CD4-positive, alpha-beta T cell treated with Interleukin-15 for 4 hours (primary cell): ENCODE results near the gene ANKRD33.

Experiments
- DNase-seq: peaks from one replicate; pipeline ENCODE4 v3.0.0-alpha.2; 2020; ENCODE audit warnings: low spot score

The ANKRD33 gene, protein sequence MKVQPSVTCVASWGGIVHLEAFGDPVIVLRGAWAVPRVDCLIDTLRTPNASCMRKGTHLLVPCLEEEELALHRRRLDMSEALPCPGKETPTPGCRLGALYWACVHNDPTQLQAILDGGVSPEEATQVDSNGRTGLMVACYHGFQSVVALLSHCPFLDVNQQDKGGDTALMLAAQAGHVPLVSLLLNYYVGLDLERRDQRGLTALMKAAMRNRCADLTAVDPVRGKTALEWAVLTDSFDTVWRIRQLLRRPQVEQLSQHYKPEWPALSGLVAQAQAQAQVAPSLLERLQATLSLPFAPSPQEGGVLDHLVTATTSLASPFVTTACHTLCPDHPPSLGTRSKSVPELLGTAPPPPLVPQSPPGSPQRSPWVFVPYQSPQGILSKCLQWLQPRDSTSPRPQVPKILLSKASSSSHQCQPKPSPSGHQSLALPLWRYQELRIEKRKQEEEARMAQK

DNA sequence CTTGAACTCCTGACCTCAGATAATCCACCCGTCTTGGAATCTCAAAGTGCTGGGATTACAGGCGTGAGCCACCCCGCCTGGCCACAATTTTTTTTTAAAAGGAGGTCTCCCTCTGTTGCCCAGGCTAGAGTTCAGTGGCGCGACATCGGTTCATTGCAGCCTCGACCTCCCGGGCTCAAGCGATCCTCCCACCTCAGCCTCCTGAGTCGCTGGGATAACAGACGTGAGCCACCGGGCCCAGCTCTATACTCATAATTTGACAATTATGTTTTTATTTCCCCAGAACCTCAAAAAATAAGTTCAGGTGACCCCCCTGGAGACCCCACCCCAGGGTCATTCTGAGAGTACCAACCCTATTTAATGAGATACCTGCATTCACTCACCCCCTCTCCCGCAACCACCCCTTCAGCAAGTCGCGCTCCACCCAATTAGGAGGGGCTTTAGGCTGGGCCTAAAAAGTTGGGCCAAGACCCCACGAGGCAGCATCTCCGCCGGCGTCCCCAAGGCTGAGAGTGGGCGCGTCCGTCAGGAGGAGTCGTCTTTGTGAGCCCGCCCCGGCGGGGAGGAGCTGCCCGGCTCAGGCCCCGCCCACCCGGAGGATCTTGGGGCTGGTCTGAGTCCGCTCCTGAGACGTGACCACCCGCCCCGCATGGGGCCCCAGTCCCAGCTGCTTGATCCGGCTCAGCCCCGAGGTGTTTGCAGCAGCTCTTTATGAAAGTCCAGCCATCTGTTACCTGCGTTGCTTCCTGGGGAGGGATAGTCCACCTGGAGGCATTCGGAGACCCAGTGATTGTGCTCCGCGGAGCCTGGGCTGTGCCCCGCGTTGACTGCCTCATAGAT lies at the start of gene ANKRD33:
Gene ANKRD33 (plus strand): TSS at position 628 of the 840 bp plus-strand sequence. CDS start 84 bp downstream, at position 712.
- DNase-seq, result no peak

DNA sequence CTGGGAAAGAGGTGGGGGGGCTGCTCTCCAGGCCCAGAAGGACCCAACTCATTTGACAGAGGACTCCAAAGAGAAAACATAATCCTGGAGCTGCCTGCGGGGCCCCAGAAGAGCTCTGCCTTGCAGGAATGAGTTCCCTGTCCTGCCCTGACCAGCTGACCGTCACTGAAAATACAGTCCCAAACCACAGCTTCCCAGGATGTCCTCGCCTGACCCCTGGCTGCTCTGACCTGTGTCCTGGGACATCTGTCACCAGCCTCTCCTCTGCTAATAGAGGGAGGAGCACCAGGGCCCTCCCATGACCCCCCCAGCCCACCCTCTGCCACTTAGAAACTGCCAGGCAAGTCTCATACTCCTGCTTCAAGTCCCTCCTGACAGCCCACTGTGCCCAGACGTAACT lies 49.1 kb upstream of the ANKRD33 start:
- no peak for DNase-seq

DNA sequence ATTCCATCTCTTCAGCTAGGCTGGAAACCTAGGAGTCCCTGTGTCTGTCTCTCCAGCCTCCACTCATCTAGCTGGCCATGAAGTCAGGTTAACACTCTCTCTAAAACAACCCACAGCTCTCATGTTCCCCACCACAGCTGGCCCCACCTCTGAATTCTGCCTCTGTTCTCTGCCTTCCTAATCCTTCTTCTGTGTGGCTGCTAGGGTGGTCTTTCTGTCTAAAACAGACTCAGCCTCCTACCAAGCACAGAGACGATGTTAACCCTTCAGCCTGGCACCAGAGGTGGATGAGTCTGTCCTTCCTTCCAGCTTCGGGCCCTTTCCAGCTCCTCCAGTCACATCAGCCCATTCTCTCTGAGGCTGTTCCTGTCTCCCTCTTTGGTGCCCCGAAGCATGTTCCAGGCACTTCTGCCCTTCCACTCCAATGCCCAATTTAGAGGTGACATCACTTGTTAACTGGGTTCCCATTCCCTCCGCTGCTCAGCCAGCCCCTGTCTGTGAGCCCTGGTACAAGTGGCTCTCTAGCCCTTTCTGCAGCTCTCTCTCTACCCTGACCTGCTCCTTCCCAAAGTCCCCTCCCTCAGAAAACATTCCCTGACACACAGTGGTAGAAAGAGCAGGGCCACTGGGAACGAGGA lies 48.5 kb upstream of the ANKRD33 start:
- no peak for DNase-seq

DNA sequence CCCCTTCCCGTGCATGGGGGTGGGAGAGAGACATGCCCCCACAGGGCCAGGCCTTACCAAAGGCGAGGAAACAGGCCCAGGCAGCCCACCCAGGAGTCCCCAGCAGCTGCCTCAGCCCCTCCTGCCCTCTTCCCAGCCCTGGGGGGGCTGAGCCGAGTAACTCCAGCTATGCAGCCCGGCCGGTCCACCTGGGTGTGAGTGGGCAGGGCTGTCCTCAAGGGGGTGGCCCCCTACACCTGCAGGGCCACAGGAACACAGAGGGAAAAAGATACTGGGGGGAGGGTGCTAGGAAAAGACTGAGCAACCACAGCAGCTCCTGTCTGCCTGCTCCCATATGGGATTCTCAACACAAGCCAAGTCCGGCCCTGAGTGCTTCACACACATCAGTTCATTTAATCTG lies 46.9 kb upstream of the ANKRD33 start:
- DNase-seq, result no peak

DNA sequence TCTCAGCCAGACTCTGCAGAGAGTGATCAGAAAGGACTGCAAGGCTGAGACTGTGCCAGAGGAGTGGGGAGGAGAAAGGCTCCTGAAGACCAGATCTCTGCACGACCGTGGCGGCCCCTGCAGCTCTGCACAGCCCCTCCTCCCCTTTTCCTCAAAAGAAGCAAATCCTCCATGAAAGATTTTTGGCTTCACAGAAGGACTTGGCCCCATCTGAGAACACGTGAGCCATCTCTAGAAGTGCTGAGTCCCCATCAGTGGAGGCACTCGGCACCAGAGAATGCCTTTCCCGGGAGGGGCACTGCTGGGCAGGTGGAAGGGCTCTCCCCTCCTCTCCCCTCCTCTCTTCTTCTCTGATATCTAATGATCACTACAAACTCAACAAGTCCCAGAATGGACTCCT lies 46.2 kb upstream of the ANKRD33 start:
- DNase-seq, result no peak

DNA sequence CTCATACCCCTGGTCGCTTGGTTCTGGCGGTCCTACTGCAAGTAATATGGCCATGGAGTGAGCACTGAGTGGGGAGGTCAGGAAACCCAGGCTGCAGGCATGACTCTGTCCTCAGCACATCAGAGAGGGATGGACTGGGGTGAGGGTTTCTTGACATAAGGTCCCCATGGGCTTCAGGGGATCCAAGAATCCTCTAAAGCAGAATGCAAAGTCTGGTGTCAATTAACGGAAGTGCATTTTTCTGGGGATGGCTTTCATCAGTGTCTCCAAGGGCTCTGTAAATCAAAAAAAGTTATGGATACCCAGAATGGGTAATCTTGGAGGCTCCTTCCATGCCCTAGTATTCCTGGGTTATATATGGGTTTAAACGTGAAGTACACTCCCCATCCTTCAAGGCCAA lies 43.0 kb upstream of the ANKRD33 start:
- no peak for DNase-seq

DNA sequence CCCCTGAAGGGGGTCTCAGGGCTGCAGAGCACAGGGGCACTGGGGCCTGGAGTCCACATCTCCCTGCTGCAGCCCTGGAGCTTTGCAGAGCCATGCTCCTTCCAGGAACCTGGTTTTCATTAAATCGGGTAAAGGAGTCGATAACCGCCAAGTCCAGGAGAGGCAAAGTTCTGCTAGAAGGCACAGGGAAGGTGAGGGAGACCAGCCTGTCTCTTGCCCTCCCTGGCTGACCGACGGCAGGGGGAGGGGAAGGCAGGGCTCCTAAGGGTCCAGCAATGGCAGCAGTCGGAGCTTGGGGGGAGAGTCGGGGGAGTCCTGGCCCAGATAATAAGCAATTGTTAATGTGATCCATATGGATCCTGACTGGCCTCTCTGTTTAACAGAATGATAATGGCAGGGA lies 42.4 kb upstream of the ANKRD33 start:
- DNase-seq, result no peak

DNA sequence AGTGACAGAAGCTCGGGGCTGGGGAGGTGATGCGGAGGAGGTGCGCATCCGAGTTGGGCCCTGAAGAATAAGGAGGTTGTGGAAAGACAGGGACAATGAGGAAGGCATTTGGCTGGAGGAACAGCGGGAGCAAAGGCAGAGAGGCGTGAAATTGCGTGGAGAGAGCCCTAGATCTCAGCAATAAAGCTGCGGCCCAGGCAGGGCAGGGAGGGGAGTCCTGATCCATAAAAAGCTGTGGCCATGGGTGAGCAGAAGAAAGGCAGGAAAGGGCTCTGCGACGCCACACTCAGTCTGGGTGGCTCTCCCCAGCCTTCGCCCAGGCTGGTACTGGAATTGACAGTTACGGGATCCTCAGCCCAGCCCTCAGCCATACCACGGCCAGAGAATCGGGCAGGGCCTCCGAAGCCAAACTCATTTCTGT lies 41.6 kb upstream of the ANKRD33 start:
- no peak for DNase-seq

DNA sequence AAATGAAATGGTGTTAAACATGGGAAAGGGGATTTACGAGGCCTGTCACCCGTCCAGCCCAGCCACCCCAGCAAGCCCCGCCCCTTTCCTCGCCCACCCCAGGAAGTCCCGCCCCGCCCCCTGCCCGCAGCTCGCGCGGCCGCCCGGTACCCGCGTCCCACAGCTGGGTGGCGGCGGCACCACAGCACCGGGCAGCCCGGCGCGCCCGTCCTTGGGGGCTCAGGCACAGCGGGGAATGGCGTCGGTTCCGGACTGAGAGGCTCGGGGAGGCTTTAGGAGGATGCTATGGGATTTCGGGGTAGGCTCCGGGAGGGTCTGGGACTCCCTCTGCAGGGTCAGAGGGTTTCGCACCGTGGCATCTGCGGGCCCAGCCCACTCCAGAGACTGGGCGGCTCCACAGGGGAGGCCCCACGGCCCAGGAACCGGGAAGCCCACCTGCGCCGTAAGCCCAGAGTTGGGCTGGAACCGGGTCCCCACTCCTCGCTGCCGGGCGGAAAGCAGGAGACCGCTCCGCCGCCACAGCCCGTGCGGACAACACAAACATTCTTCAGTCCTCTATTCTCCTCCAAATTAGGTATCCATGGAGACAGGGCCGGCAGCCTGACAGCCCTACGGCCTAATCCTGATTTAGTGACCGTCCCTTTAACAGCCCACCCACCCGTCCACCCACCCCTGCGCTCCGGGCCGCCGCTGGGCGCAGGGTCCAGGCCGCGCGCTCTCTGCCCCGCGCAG lies 40.8 kb upstream of the ANKRD33 start:
- peak; percentile 15 for DNase-seq

DNA sequence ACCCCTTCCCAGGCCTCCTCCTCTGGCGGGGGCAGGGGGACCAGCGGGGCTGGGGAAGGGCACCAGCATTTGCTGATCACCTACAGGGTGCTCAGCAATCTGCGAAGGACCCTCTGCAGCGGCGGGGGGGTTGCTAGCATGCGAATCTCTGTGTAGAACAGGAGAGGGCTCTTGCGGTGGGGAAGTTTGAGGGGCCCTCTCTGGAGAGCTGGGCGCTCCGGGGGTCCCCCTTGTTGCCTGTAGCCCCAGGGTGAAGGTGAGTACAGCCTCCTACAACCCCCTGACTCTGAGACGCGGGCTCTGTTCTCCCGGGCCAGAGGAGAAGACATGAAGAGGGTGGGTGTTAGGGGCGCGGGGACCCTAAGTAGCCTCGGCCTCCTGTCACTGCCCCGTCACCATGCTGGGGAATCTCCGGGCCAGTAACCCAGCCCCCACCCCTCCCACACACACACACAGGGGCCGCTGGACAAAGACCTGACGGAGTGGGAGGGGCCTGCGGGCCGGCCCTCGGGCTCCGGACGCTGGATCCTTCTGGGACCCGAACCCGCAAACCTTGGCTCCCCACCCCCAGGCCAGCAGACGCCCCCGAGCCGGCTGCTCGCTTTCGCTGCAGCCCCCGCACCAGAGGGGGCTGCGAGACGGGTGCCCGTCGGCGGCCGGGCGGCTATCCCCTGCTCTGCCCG lies 40.1 kb upstream of the ANKRD33 start:
- no peak for DNase-seq

DNA sequence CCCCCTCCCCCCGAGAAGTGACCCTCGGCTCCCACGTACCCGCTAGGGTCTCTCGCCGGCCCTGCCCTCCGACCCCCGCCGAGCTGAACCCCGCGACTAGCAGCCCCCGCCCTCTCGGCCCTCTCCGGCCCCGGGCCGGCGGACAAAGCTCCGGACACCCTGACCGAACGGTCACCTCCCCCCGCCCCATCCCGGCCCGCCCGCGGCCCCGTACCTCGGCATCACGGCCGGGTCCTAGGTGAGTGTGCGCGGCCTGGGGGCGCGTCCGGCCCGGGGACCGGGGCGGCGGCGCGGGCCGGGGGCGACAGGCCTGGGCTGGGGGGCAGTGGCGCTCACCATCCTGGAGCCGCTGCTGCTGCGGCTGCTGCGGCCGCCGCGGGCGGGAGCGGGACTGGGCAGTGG lies 39.6 kb upstream of the ANKRD33 start, which contains the start of gene FIGNL2:
Gene FIGNL2 (minus strand): TSS at position 393 of the 402 bp plus-strand sequence. CDS start 26,305 bp downstream, outside the sequence.
- no peak for DNase-seq

DNA sequence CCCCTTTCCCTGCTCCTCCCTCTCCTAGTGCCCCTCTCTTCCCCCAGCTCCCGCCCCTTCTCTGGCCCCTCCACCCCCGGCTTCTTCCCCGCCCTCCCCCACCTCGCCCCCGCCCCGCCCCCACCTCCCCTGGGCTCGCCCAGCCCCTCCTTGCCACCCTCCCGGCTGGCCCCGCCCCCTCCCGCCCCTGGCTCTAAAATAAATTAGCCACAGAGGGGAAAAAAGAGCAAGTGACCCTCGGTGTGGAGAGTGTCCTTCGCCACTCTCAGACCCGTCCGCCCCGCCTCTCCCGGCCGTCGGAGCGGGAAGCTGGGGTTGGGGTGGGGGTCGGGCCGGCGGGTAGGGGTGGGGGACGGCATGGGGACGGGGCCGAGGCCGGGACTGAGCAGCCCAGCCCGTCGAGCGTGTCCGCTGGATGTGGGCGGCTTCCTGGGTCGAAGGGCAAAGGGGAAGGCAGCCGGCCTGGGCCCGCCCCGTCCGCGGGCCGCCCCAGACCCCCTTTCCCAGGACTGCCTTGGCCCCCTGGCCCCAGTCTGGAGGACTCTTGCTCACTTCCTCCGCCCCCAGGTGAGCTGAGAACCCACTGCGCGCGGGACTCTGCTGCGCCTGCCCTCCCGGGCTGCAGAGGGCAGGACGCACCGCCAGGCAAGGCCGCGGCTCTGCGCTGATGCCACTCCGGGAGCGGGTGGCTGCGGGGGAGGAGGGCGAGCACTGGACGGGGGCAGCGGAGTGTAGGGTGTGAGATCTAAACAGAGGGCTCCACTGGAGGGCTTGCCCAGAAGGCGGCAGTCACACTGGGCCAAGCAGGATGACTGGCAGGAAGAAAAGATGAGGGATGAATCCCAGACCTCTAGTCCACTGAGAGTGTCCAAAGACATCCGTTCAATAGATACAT lies 38.8 kb upstream of the ANKRD33 start:
- DNase-seq, result no peak

DNA sequence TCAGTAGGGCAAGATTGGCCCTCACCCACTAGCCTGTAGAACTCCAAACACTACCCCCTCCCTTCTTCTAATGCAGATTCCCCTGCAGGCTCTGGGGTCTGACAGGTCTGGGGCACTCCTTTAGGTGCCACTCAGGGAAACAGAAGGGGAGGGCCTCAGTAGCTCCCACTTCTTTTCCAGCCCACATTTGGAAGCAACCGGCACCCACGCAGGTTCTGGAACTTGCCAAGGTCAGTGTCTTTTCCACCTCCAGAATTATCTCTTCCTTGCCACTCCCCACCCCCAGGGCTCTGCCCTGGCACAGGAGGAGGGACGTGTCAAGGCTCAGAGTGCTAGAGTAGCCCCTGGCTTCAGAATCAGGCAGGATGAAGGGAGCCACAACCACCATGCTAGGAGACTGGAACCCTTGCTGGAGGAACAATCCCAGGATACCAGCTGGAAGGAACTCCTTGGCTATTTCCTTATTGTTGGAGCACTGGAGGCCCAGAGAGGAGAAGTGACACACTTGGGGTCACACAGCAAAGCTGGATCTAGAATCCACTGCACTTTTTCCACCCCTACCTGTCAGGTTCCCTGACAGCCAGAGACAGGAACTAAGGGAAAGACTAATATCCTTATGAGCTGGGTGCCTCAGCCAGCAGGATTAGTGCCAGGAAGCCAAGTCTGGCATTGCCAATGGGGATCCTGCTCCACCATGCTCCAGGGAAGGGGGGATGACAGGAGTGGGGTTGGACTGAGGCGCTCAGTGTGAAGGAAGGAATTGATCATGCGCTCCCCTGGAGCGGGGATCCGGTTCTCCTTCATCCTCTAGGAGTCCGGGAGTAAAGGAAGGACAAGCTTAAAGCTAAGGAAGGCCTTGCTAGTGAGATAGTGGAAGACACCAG lies 37.6 kb upstream of the ANKRD33 start:
- DNase-seq, result no peak

DNA sequence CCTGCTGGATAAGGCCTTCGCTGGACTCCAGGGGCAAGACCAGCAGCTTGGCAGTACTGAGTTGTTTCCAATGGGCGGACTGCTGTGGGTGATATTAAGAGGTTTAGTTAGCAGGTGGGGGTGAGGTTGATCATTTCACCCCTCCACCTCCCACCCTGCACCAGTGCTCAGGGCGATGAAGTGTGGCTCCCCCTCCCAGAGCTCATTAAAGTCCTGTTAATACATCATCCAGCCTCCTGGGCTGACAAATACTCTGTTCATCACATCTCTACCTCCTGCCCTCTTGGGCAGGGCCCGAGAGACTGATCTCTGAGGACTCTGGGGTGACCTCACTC lies 37.0 kb upstream of the ANKRD33 start:
- DNase-seq, result no peak

DNA sequence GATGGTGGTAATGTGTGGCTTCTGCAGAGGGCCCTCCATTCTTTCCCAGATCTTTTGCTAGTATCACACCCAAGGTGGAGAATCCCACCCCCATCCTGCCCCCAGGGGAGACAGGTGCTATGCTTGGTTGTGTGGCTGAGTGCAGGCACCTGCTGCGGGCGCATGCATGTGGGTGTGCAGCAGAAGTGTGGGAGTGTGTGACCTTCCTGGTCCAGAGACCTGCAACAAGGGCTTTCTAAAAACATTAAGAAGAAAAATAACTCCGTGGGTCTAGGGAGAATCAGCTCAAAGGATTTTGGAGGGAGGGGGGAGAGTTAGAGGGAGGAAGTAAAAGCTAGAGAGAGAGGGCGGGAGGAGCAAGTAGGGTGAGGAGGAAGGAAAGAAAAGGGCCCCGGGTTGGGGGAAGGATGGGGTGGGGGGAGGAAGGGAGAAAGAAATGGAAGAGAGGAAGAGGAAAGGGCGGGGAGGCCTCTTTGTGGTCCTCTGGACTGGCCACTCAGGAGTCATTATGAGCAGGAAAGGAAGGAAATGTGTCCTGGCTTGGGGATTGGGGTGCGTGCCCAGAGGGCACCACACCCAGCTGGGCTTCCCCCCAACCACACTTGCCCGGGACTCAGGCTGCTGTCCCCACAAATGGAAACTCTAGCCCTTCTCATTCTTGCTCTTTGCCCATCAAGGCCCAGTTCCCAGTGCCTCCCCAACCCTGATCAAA lies 36.3 kb upstream of the ANKRD33 start:
- no peak for DNase-seq

DNA sequence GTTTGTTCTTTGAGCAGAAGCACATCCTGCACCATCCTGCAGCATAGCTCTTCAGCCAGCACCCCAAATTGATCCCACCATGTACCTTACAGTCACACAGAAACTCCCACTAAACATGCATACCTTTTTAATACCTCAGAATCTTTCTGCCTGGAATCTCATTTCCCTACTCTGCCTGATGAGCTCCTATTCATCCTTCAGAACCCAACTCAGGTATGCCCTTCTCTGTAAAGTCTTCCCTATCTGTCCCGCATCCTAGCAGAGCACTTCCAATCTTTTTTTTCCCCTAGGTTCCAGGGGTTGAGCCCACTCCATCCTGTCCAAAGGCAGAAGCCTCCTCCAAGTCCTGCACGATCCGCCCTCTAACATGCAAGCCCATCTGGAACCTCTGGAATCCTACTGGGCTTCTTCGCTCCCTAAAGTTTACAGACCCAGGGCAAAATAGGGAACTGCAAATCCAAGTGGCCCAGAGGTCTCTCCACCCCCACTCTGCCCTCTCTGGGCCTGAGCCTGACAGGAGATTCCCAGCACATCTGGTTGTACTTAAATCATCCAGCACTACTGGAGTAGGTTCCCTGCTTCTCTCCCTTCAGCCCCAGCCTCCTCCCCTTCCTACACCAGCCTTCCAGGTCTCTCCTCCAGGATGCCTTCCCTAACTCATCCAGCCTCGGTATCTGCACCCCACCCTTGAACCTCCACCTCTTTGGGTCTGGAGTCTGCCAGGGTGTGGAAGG lies 35.3 kb upstream of the ANKRD33 start:
- no peak for DNase-seq

DNA sequence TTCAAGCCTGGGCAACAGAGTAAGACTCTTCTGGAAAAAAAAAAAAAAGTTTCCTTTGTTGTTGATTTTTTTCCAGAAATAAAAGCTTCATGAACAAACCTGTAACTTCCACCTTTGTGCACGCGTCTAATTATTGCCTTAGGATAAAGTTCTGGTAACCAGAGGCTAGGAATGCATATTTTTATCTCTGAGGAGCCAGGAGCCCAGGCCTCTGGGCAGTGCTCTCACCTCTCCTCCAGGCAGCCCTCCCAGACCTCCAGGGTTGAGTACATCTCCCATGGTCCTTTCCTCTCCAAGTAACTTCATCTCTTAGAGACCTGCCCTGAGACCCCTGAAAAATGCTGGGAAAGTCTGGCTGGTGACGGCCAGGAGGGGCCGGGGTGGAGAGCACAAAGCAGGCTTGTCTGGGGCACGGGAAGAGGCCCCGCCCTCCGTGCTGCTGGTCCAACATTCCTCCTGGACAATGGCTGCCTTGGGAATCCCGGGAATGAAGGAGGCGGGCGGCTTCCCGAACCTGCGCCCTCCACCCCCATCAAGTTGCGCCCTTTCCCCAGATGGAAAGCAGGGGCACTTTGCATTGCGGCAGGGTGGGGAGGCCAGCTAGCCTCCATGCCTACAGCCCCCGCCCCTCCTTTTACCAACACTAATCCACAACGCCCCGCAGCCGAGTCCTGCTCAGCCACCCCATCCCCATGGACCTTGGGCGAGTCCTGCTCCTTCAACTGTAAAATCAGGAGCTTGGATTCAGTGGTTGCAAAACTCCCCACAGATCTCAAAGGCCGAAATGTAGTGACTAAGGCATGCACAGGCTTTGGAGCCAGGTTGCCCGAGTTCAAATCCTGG lies 32.1 kb upstream of the ANKRD33 start:
- DNase-seq, result no peak
